IMR-90 (cell line): ENCODE results near the gene DUXA.

Source experiments
- BHLHE40 ChIP-seq: fragments of 150-350 bp; IDR thresholded peaks from 2 replicates; pipeline ENCODE4 v1.6.1; 2016; ENCODE audit warnings: mild to moderate bottlenecking, low read depth, low read length
- CEBPB ChIP-seq: IDR thresholded peaks from 2 replicates; pipeline ENCODE4 v1.6.1; 2012; ENCODE audit warnings: low read depth, low read length, improper control_type of control experiment
- CTCF ChIP-seq: conservative IDR thresholded peaks from 2 replicates; pipeline ENCODE4 v1.5.1; 2012; ENCODE audit warnings: mild to moderate bottlenecking, low read depth, low read length, improper control_type of control experiment
- ELK1 ChIP-seq: fragments of 150-350 bp; IDR thresholded peaks from 2 replicates; pipeline ENCODE4 v1.6.1; 2016; ENCODE audit warnings: low read depth, mild to moderate bottlenecking, low read length, moderate library complexity, borderline replicate concordance
- FOS ChIP-seq: fragments of 150-350 bp; IDR thresholded peaks from 2 replicates; pipeline ENCODE4 v1.6.1; 2016; ENCODE audit warnings: low read depth, low read length
- MAZ ChIP-seq: IDR thresholded peaks from 2 replicates; pipeline ENCODE4 v1.6.1; 2012; ENCODE audit warnings: low read depth, mild to moderate bottlenecking, low read length, improper control_type of control experiment, moderate library complexity, borderline replicate concordance
- MXI1 ChIP-seq: IDR thresholded peaks from 2 replicates; pipeline ENCODE4 v1.6.1; 2012; ENCODE audit warnings: low read depth, mild to moderate bottlenecking, low read length, moderate library complexity, borderline replicate concordance
- POLR2A ChIP-seq: IDR thresholded peaks from 2 replicates; pipeline ENCODE4 v1.6.1; 2012; ENCODE audit warnings: mild to moderate bottlenecking, low read depth, low read length
- RAD21 ChIP-seq: IDR thresholded peaks from 2 replicates; pipeline ENCODE4 v1.6.1; 2012; ENCODE audit warnings: low read length, improper control_type of control experiment
- RFX5 ChIP-seq: IDR thresholded peaks from 2 replicates; pipeline ENCODE4 v1.8.0; 2012; ENCODE audit warnings: low read depth, mild to moderate bottlenecking, low read length, moderate library complexity
- USF2 ChIP-seq: fragments of 150-350 bp; IDR thresholded peaks from 2 replicates; pipeline ENCODE4 v1.6.1; 2017; ENCODE audit warnings: mild to moderate bottlenecking, antibody characterized with exemption, low read length, low read depth

- no peak for TF ChIP-seq POLR2A
- TF ChIP-seq USF2, result no peak
- TF ChIP-seq CTCF, result no peak
- TF ChIP-seq BHLHE40, result no peak
- no peak for TF ChIP-seq RFX5
- no peak for TF ChIP-seq RAD21
- no peak for TF ChIP-seq CEBPB
- no peak for TF ChIP-seq ELK1
- no peak for TF ChIP-seq MAZ
- TF ChIP-seq FOS, result no peak
- no peak for TF ChIP-seq MXI1
Measured at GRCh38 chr19:57192077-57192420, 24.8 kb upstream of the DUXA start.
